Endothelial cell of umbilical vein (primary cell): ENCODE data around the gene AGRP. TPM values are rescaled to one million over a fixed set of nuclear protein-coding genes. Genes with fewer than 3 reads are reported as not detected.

Source experiments
- BruUV-seq: library from RNA; stranded (reverse); fragments of 400-500 nt; replicated peaks from 2 replicates; lab custom pipeline; 2021; lab: Mats Ljungman, UMichigan
- CTCF ChIA-PET: fragments of 300-600, 350-600 bp; sonication (Branson Sonifier 250); formaldehyde crosslinking; loops from one replicate; lab custom pipeline; 2021; ENCODE audit warnings: antibody characterized with exemption, inconsistent platforms; lab: Charles Lee
- POLR2A ChIA-PET: fragments of 300-600, 350-600 bp; sonication (Branson Sonifier 250); formaldehyde crosslinking; loops from one replicate; lab custom pipeline; 2021; ENCODE audit warnings: antibody characterized with exemption, inconsistent platforms; lab: Charles Lee
- DNase-seq: peaks from one replicate; pipeline ENCODE4 v3.0.0-alpha.2; 2011; ENCODE audit warnings: low read depth, low spot score
- FAIRE-seq: peaks from 2 replicates; lab custom pipeline; 2011; peaks lifted over from hg19 to GRCh38; lab: Jason Lieb, UNC
- H2AFZ ChIP-seq: 2 replicates; pipeline ENCODE4 v1.6.0; 2012; ENCODE audit warnings: low read depth, low read length, control low read depth, inconsistent platforms
- H3K27ac ChIP-seq: 2 replicates; pipeline ENCODE4 v1.5.1; 2011; ENCODE audit warnings: low read depth, mild to moderate bottlenecking, control low read depth, low read length, moderate library complexity; ENCODE audit not compliant: insufficient read depth
- H3K27me3 ChIP-seq, 2 experiments: 2 replicates each; pipeline versions ENCODE4 v1.6.0 to v1.6.1; 2011; ENCODE audit warnings: low read length in 2 of 2, mixed read lengths in 1 of 2; ENCODE audit not compliant: control insufficient read depth in 2 of 2, insufficient read depth in 2 of 2
- H3K36me3 ChIP-seq, 2 experiments: 2 replicates in 1 of 2; 3 replicates in 1 of 2; pipeline ENCODE4 v1.5.1; 2011; ENCODE audit warnings: low read length in 2 of 2, mild to moderate bottlenecking in 1 of 2, moderate library complexity in 1 of 2; ENCODE audit not compliant: control insufficient read depth in 2 of 2, insufficient read depth in 2 of 2; ENCODE audit errors: extremely low read depth in 1 of 2
- H3K4me1 ChIP-seq: 3 replicates; pipeline ENCODE4 v1.5.1; 2011; ENCODE audit warnings: mild to moderate bottlenecking, low read length; ENCODE audit not compliant: control insufficient read depth, insufficient read depth; ENCODE audit errors: extremely low read depth
- H3K4me2 ChIP-seq: 2 replicates; pipeline ENCODE4 v1.6.1; 2011; ENCODE audit warnings: low read length, control low read depth, mixed read lengths; ENCODE audit not compliant: insufficient read depth
- H3K4me3 ChIP-seq, 3 experiments: fragments of 200-600 bp in 1 of 3; sonication (generic), shearing (Covaris generic) in 1 of 3; replicated peaks in 1 of 3; 2 replicates each; pipeline ENCODE4 v1.5.1; 2011 to 2016; ENCODE audit warnings: control low read depth in 3 of 3, low read length in 3 of 3, mild to moderate bottlenecking in 2 of 3, inconsistent platforms in 1 of 3, low read depth in 1 of 3, moderate library complexity in 1 of 3; ENCODE audit not compliant: insufficient read depth in 1 of 3
- H3K79me2 ChIP-seq: 2 replicates; pipeline ENCODE4 v1.6.0; 2012; ENCODE audit warnings: low read length, inconsistent platforms; ENCODE audit not compliant: control insufficient read depth, insufficient read depth
- H3K9ac ChIP-seq: replicated peaks from 2 replicates; pipeline ENCODE3; 2011; ENCODE audit warnings: low read length, control low read depth; ENCODE audit not compliant: insufficient read depth; ENCODE audit errors: extremely low read depth
- H3K9me1 ChIP-seq: replicated peaks from 3 replicates; pipeline ENCODE4 v1.6.0; 2011; ENCODE audit warnings: mild to moderate bottlenecking, low read length; ENCODE audit not compliant: control insufficient read depth, insufficient read depth; ENCODE audit errors: extremely low read depth
- H3K9me3 ChIP-seq: replicated peaks from 2 replicates; pipeline ENCODE4 v1.5.1; 2012; ENCODE audit warnings: low read length, inconsistent platforms; ENCODE audit not compliant: control insufficient read depth, insufficient read depth
- H4K20me1 ChIP-seq: replicated peaks from 2 replicates; pipeline ENCODE3; 2011; ENCODE audit warnings: mild to moderate bottlenecking, low read length; ENCODE audit not compliant: control insufficient read depth, insufficient read depth; ENCODE audit errors: extremely low read depth
- EZH2 ChIP-seq: IDR thresholded peaks from 2 replicates; pipeline ENCODE4 v1.6.1; 2012; ENCODE audit warnings: borderline replicate concordance, low read depth, mild to moderate bottlenecking, moderate library complexity, low read length, inconsistent platforms; ENCODE audit not compliant: severe bottlenecking
- FOS ChIP-seq: IDR thresholded peaks from 2 replicates; pipeline ENCODE4 v1.6.1; 2011; ENCODE audit warnings: mild to moderate bottlenecking, low read length, moderate library complexity, borderline replicate concordance; ENCODE audit not compliant: insufficient read depth
- GATA2 ChIP-seq: IDR thresholded peaks from 2 replicates; pipeline ENCODE4 v1.7.0; 2011; ENCODE audit warnings: low read depth, mild to moderate bottlenecking, moderate library complexity, mixed read lengths, low read length; ENCODE audit not compliant: insufficient read length, insufficient read depth
- JUN ChIP-seq: IDR thresholded peaks from 2 replicates; pipeline ENCODE4 v1.6.1; 2011; ENCODE audit warnings: borderline replicate concordance, low read depth; ENCODE audit not compliant: insufficient read length, insufficient read depth
- MYC ChIP-seq: IDR thresholded peaks from one replicate; pipeline ENCODE4 v1.6.1; 2011; ENCODE audit warnings: mild to moderate bottlenecking, low read depth, low read length
- POLR2A ChIP-seq: IDR thresholded peaks from 2 replicates; pipeline ENCODE4 v1.6.1; 2012; ENCODE audit warnings: low read depth, mild to moderate bottlenecking, control low read depth, low read length
- POLR2AphosphoS5 ChIP-seq: IDR thresholded peaks from 2 replicates; pipeline ENCODE4 v1.6.1; 2012; ENCODE audit warnings: low read depth, mild to moderate bottlenecking, control low read depth, low read length, moderate library complexity; ENCODE audit not compliant: insufficient read depth
- dilution Hi-C: fragments of 300-500 bp; cut with MboI; formaldehyde crosslinking; loops from one replicate; pipeline ENCODE4 v1.15.0; 2019; ENCODE audit warnings: low sequenced_read_pairs; ENCODE audit not compliant: extremely low pct_ligation_motif_present
- intact Hi-C: fragments of 100-400 bp; cut with micrococcal nuclease; formaldehyde crosslinking; loops from one replicate; pipeline ENCODE4 v1.10.0; 2022
- polyA plus RNA-seq, 4 experiments: library from polyadenylated mRNA; depleted of rRNA in 3 of 4; stranded (reverse) in 3 of 4; unstranded in 1 of 4; fragments of >200 nt; gene quantifications; 2 replicates each; pipeline versions ENCODE4 v1.2.1 to v1.2.3, GENCODE V29; 2011 to 2012; ENCODE audit warnings: missing spikeins in 1 of 4
- total RNA-seq: library from RNA; stranded (reverse); gene quantifications from 2 replicates; pipeline ENCODE4 v1.2.3, GENCODE V29; 2021
- TF ChIP-seq, protein P1 (sequence below), 2 donors: IDR thresholded peaks; 1 replicate in 1 of 2; 2 replicates in 1 of 2; pipeline ENCODE4 v1.5.1; 2011; ENCODE audit warnings: low read length in 2 of 2, mild to moderate bottlenecking in 2 of 2, moderate library complexity in 2 of 2, control low read depth in 1 of 2, inconsistent platforms in 1 of 2, low read depth in 1 of 2; ENCODE audit not compliant: insufficient read depth in 1 of 2; ENCODE audit errors: extremely low read depth in 1 of 2
- TF ChIP-seq, protein P2 (sequence below): IDR thresholded peaks from 2 replicates; pipeline ENCODE4 v1.6.1; 2011; ENCODE audit not compliant: insufficient read depth, insufficient read length

The AGRP gene
- total and polyA plus RNA-seq, 2 donors (not counting 3 experiments of a cell fraction or from before 2014, with no cell fraction given) = not detected

GRCh38 chr16:67528222-67528869 lies 45.0 kb upstream of the AGRP start, which contains the start of gene RIPOR1:
RIPOR1 (plus strand) TSS chr16:67528829; CDS start chr16:67538447, 9,618 bp downstream.
- BruUV-seq = no TSS peak
- dilution Hi-C loops = no loop called here
- H2AFZ ChIP-seq = peak within 1 kb of the TSS; percentile 80
- peak; percentile 12 for FAIRE-seq
- no peak for TF ChIP-seq JUN
- H3K9ac ChIP-seq = peak within 1 kb of the TSS; percentile 85
- peaks cover 37% of the 10 kb centered on the region for H3K79me2 ChIP-seq
- POLR2A ChIA-PET = interaction anchor here (1.2 kb wide), 1 partner anchor 9 kb away, joined by 6 read pairs; no protein-coding TSS in a partner anchor
- intact Hi-C loops = loop anchor here (10.0 kb wide), 2 partner anchors 276 to 396 kb away; partner anchors contain the start of genes RANBP10 and TSNAXIP1
- peak within 1 kb of the TSS; percentile 76 for H3K27ac ChIP-seq
- CTCF ChIA-PET = interaction anchor here (0.5 to 3.0 kb wide), 9 partner anchors 7 to 306 kb away, joined by 3 to 35 read pairs (median 5); partner anchors contain the start of genes ATP6V0D1 and CARMIL2
- no peaks in the 10 kb centered on the region for H3K9me1 ChIP-seq
- no peaks in the 10 kb centered on the region for H3K27me3 ChIP-seq
- no peaks in the 10 kb centered on the region for H3K36me3 ChIP-seq
- peaks cover 15% of the 10 kb centered on the region for H3K4me1 ChIP-seq
- H3K4me2 ChIP-seq = peak within 1 kb of the TSS; percentile 96
- H4K20me1 ChIP-seq = no peaks in the 10 kb centered on the region
- DNase-seq = peak; percentile 21
- peak within 1 kb of the TSS; percentile 55 to 85 (median 77) for H3K4me3 ChIP-seq
- no peaks in the 10 kb centered on the region for H3K9me3 ChIP-seq

DNA sequence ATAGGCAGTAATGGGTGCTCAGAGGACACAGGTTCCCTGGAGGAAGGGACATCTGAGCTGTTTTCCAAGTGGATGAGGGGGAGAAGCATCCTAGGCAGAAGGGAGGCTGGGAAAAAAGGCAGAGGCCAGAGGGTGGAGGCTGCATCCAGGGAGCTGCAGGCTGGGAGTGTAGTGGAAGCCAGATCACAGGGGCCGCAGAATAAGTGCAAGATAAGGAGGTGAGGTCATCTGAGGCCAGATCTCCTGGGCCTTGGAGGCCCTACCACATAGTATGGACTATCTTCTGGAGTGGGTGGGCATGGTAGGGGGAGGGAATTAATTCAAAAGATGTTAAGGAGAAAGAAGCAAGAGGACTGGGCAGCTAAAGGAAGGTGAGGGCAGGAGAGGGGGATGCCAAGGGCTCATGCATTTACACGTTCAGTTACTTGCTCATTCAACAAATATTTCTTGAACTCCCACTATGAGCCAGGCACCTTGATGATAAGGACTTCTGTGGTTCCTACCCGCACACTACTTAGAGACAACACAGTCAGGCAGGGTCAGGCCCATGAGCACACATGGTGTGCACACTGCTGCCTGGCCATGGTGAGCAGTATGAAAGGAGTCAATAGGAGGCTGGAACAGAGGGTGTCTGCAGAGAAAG lies 42.9 kb upstream of the AGRP start:
- intact Hi-C loops (loop anchor here (10.0 kb wide), 2 partner anchors 279 to 399 kb away; partner anchors contain the start of genes RANBP10 and TSNAXIP1), dilution Hi-C loops (no loop called here)
- no peak overlapping the region for H3K4me2 ChIP-seq
- peaks cover 20% of the 10 kb centered on the region for H3K79me2 ChIP-seq
- H3K27ac ChIP-seq = no peak overlapping the region
- no peak overlapping the region for H3K4me3 ChIP-seq
- DNase-seq (no peak), FAIRE-seq (no peak)
- H3K9ac ChIP-seq = no peak overlapping the region
- H3K27me3 ChIP-seq = no peaks in the 10 kb centered on the region
- no peaks in the 10 kb centered on the region for H4K20me1 ChIP-seq
- BruUV-seq = no TSS peak
- CTCF ChIA-PET = interaction anchor here (1.4 to 7.3 kb wide), 3 partner anchors 12 to 118 kb away, joined by 3 to 246 read pairs (median 11); partner anchors contain the start of gene CARMIL2
- POLR2A ChIA-PET = interaction anchor here (1.5 kb wide), 1 partner anchor 11 kb away, joined by 5 read pairs; no protein-coding TSS in a partner anchor
- no peaks in the 10 kb centered on the region for H3K9me3 ChIP-seq
- H3K9me1 ChIP-seq = no peaks in the 10 kb centered on the region
- no peak overlapping the region for H2AFZ ChIP-seq
- no peaks in the 10 kb centered on the region for H3K36me3 ChIP-seq
- no peak for TF ChIP-seq MYC
- TF ChIP-seq, protein P1, sequence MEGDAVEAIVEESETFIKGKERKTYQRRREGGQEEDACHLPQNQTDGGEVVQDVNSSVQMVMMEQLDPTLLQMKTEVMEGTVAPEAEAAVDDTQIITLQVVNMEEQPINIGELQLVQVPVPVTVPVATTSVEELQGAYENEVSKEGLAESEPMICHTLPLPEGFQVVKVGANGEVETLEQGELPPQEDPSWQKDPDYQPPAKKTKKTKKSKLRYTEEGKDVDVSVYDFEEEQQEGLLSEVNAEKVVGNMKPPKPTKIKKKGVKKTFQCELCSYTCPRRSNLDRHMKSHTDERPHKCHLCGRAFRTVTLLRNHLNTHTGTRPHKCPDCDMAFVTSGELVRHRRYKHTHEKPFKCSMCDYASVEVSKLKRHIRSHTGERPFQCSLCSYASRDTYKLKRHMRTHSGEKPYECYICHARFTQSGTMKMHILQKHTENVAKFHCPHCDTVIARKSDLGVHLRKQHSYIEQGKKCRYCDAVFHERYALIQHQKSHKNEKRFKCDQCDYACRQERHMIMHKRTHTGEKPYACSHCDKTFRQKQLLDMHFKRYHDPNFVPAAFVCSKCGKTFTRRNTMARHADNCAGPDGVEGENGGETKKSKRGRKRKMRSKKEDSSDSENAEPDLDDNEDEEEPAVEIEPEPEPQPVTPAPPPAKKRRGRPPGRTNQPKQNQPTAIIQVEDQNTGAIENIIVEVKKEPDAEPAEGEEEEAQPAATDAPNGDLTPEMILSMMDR (IDR thresholded peaks at IDR 0.05; ENCODE audit: extremely low read depth in 1 of 2, insufficient read depth in 1 of 2, low read depth in 1 of 2, low read length in 2 of 2) = no peak
- no peak for TF ChIP-seq POLR2A
- TF ChIP-seq FOS = no peak
- TF ChIP-seq GATA2 = no peak
- TF ChIP-seq, protein P2, sequence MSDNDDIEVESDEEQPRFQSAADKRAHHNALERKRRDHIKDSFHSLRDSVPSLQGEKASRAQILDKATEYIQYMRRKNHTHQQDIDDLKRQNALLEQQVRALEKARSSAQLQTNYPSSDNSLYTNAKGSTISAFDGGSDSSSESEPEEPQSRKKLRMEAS = no peak
- TF ChIP-seq JUN = no peak
- TF ChIP-seq POLR2AphosphoS5 = no peak
- TF ChIP-seq EZH2 = no peak
- peaks cover 16% of the 10 kb centered on the region for H3K4me1 ChIP-seq
